ENCODE results near the gene FAM229A. TPM values are rescaled to one million over a fixed set of nuclear protein-coding genes. Genes with fewer than 3 reads are reported as not detected.

FAM229A gene
- total and polyA plus RNA-seq, 7 donors = 0.60 to 13.8 (median 5.4) TPM

DNA sequence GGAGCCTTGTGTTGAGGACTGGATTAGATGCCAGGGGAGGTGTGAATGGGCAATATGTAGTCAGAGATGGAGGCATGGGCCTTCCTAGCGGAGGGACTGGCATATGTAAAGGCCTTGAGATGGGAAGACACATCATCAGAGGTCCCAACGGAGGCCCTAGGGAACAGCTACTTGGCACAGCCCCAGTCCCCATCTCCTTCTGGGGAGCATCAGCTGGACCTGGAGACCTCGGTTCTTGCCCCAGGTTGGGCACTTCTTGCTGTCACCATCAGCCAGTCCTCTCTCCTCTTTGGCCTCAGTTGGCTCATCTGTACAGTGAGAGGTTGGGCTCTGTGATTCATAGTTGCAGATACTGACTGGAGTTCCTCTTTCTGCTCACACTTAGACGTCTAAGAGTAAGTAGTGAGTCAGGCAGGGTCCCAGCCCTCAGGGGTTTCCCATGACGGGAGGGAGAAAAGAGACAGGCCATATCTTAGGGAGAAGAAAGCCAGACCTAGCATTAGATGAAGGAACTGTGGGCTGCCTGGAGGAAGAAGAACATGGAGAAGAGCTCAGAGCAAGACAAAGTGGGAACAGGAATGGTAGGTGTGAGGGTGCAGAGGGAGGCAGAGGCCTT, 22.8 kb downstream of the FAM229A start:
- DNase-seq = no peak
- H3K9me3 ChIP-seq = no peaks in the 10 kb centered on the region
- H3K27me3 ChIP-seq = no peaks in the 10 kb centered on the region
- no peak overlapping the region for H3K27ac ChIP-seq
- no peak for TF ChIP-seq EP300 (IDR thresholded peaks at IDR 0.05)
- no peak for TF ChIP-seq POLR2AphosphoS5 (IDR thresholded peaks at IDR 0.05)
- TF ChIP-seq POLR2A (IDR thresholded peaks at IDR 0.05) = no peak
- TF ChIP-seq, protein P1, sequence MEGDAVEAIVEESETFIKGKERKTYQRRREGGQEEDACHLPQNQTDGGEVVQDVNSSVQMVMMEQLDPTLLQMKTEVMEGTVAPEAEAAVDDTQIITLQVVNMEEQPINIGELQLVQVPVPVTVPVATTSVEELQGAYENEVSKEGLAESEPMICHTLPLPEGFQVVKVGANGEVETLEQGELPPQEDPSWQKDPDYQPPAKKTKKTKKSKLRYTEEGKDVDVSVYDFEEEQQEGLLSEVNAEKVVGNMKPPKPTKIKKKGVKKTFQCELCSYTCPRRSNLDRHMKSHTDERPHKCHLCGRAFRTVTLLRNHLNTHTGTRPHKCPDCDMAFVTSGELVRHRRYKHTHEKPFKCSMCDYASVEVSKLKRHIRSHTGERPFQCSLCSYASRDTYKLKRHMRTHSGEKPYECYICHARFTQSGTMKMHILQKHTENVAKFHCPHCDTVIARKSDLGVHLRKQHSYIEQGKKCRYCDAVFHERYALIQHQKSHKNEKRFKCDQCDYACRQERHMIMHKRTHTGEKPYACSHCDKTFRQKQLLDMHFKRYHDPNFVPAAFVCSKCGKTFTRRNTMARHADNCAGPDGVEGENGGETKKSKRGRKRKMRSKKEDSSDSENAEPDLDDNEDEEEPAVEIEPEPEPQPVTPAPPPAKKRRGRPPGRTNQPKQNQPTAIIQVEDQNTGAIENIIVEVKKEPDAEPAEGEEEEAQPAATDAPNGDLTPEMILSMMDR (IDR thresholded peaks at IDR 0.05) = no peak
- WGBS, 2 donors = 75 to 84% methylated on average over 5 of the region's 5 CpGs
- peaks cover 0 to 25% (median 20%) of the 10 kb centered on the region in 4 donors for H3K4me1 ChIP-seq
- intact Hi-C loops (cut with DNase I) = loop anchor here (5.0 kb wide), 1 partner anchor 53 kb away; the partner anchor contains the start of gene BSDC1
- no peaks in the 10 kb centered on the region for H3K36me3 ChIP-seq
- no peak overlapping the region for H3K4me3 ChIP-seq

DNA sequence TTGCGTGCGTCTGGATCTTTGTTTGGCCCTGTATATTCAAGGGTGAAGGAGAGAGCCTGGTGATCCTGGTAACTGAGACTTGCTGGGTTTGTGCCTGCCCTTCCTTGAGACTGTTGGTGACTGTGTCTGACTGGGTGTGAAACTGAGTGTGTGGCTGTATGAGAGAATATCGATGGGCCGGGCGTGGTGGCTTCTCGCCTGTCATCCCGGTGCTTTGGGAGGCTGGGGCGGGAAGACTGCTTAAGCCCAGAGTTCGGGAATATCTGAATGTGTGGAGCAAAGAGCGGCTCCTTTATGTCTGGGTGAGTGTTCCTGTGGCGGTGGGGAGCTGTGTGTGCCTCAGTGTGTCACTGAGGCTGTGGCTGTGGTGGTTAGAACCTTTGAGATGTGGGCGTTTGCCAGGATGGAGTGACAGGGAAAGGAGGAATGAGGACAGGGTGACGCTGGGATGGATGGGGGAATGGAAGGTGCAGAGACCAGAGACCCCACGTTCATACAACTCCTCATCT, 23.6 kb downstream of the FAM229A start:
- WGBS, 2 donors = 25 to 71% methylated on average over 14 of the region's 14 CpGs
- no peak for TF ChIP-seq POLR2AphosphoS5 (IDR thresholded peaks at IDR 0.05)
- no peak for TF ChIP-seq POLR2A (IDR thresholded peaks at IDR 0.05)
- TF ChIP-seq, protein P1 (IDR thresholded peaks at IDR 0.05) = no peak
- TF ChIP-seq EP300 (IDR thresholded peaks at IDR 0.05) = no peak
- Histone ChIP-seq H3K27ac (no peak overlapping the region), H3K4me3 (no peak overlapping the region), H3K9me3 (no peaks in the 10 kb centered on the region), H3K4me1 (peaks cover 0 to 25% (median 22%) of the 10 kb centered on the region in 4 donors), H3K36me3 (no peaks in the 10 kb centered on the region), H3K27me3 (no peaks in the 10 kb centered on the region)
- intact Hi-C loops (cut with DNase I) = loop anchor here (5.0 kb wide), 1 partner anchor 54 kb away; the partner anchor contains the start of gene BSDC1
- no peak for DNase-seq

DNA sequence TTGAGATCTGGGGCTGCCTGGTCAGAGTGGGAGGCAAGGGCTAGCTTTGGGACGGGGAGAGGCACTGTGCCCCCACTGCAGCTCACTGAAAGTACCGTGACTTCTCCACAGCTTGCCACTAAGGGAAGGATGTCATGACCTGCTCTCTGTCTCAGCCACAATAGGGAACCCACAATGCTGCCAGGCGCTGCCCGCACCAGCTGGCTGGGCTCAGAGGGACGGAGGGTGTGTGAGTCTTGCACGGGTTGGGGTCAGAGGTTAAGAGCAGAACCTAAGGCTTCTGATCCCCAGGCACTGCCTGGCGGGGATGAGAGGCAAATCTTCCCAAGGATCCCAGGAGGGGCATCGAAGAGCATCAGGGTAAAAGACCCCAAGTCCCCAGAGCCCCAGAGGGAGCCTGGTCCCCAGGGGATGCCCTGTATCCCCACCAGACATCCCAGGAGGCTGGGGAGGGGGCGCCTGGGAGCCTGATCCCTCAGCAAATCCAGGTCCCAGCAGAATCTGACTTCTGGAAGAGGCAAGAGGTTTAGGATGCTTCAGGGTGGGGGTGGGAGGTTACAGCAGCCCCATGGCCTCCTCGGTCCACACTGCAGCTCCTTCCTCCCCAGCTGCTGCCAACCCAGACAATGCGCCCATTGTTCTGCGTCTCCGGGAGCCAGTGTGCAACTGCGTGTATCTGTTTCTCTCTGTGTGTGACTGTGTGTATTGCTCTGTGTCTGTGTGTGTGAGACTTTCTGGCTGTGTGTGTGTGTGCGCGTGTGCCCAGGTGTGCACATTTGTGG, 24.2 kb downstream of the FAM229A start:
- 21 to 50% methylated on average over 16 of the region's 16 CpGs for WGBS, 2 donors
- Histone ChIP-seq H3K4me3 (no peak overlapping the region), H3K9me3 (no peaks in the 10 kb centered on the region), H3K27ac (no peak overlapping the region), H3K27me3 (no peaks in the 10 kb centered on the region), H3K4me1 (peaks cover 0 to 25% (median 22%) of the 10 kb centered on the region in 4 donors), H3K36me3 (peaks cover 0 to under 1% (median 0%) of the 10 kb centered on the region in 4 donors)
- TF ChIP-seq, protein P1 (IDR thresholded peaks at IDR 0.05) = no peak
- no peak for TF ChIP-seq POLR2A (IDR thresholded peaks at IDR 0.05)
- TF ChIP-seq EP300 (IDR thresholded peaks at IDR 0.05) = no peak
- no peak for TF ChIP-seq POLR2AphosphoS5 (IDR thresholded peaks at IDR 0.05)
- intact Hi-C loops (cut with DNase I) = loop anchor here (5.0 kb wide), 1 partner anchor 54 kb away; the partner anchor contains the start of gene BSDC1
- no peak for DNase-seq

DNA sequence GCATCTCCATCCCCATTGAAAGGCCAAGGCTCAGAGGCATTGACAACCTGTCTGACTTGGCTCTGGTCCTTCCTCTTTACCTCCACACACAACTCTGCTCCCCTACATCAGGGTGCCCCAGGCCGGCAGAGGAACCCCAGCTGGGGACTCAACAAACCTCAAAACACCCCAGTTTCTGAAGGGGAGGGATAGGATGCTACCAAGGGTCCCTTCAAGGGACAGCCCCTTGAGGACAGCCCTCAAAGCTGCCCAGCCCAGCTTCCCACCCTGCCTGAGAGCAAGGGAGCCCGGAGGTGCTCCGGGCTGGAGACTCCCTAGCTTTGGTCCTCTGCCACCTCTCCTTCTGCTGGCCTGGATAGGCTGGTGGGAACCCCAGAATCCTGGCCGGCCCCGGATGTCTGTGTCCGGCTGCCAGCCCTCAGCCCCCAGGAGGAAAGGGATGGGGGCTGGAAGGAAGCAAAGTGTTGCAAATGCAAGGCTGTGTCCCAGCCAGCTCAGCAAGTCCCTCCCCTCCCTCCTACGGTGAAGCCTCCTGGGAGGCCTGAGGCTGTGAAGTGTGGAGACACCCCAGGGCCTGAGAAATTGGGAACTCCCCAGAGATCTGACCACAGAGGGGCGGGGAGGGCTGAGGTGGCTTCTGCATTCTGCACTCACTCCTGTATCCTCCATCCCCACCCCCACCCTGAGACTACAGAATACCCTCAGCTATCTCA, 25.2 kb downstream of the FAM229A start:
- no peaks in the 10 kb centered on the region for H3K27me3 ChIP-seq
- H3K27ac ChIP-seq = peak overlapping the region in 1 of 4 donors; percentile 60
- peaks cover 0 to 10% (median 7%) of the 10 kb centered on the region in 4 donors for H3K36me3 ChIP-seq
- TF ChIP-seq POLR2AphosphoS5 (IDR thresholded peaks at IDR 0.05) (no peak), EP300 (IDR thresholded peaks at IDR 0.05) (no peak), POLR2A (IDR thresholded peaks at IDR 0.05) (no peak)
- TF ChIP-seq, protein P1 (IDR thresholded peaks at IDR 0.05) = no peak
- no peak overlapping the region for H3K4me3 ChIP-seq
- no peak for DNase-seq
- peaks cover 0 to 25% (median 22%) of the 10 kb centered on the region in 4 donors for H3K4me1 ChIP-seq
- no peaks in the 10 kb centered on the region for H3K9me3 ChIP-seq
- intact Hi-C loops (cut with DNase I) = loop anchor here (5.0 kb wide), 1 partner anchor 55 kb away; the partner anchor contains the start of gene BSDC1
- 54 to 68% methylated on average over 8 of the region's 8 CpGs for WGBS, 2 donors

Measured in sigmoid colon (tissue), 7 donors.